Measurements from ENCODE around the gene FAM9C. TPM values are rescaled to one million over a fixed set of nuclear protein-coding genes. Genes with fewer than 3 reads are reported as not detected.

Gene FAM9C
- total RNA-seq, 1 donor from 2014 or later, result not detected

DNA sequence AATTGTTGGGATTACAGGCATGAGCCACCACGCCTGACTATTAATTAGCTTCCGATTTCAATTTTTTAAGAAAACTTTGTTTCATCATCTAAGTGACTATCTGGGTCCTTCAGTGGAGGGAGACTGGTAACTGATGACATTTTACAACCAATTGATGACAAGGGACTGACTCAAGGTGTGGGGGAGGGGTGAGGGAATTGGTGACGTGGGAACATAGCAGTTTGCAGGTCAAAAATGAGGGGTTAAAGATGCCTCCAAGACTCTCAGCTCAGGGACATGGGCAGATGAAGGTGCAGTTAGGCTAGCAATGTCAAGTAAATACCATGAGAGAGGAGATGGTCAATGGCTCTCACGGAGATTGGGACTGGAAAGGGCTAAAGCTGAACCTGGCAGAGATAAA, 5.7 kb upstream of the FAM9C start:
- no peak for DNase-seq (ENCODE audit: extremely low spot score, unreplicated experiment)
- TF ChIP-seq, protein P1, sequence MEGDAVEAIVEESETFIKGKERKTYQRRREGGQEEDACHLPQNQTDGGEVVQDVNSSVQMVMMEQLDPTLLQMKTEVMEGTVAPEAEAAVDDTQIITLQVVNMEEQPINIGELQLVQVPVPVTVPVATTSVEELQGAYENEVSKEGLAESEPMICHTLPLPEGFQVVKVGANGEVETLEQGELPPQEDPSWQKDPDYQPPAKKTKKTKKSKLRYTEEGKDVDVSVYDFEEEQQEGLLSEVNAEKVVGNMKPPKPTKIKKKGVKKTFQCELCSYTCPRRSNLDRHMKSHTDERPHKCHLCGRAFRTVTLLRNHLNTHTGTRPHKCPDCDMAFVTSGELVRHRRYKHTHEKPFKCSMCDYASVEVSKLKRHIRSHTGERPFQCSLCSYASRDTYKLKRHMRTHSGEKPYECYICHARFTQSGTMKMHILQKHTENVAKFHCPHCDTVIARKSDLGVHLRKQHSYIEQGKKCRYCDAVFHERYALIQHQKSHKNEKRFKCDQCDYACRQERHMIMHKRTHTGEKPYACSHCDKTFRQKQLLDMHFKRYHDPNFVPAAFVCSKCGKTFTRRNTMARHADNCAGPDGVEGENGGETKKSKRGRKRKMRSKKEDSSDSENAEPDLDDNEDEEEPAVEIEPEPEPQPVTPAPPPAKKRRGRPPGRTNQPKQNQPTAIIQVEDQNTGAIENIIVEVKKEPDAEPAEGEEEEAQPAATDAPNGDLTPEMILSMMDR (conservative IDR thresholded peaks at IDR 0.05), result no peak
- Mint-ChIP-seq H3K4me1 (ENCODE audit: unreplicated experiment) (peaks cover 11% of the 10 kb centered on the region), H3K27ac (no peak overlapping the region), H3K36me3 (peaks cover 4% of the 10 kb centered on the region), H3K9me3 (peaks cover 5% of the 10 kb centered on the region), H3K27me3 (no peaks in the 10 kb centered on the region), H3K4me3 (no peak overlapping the region)

DNA sequence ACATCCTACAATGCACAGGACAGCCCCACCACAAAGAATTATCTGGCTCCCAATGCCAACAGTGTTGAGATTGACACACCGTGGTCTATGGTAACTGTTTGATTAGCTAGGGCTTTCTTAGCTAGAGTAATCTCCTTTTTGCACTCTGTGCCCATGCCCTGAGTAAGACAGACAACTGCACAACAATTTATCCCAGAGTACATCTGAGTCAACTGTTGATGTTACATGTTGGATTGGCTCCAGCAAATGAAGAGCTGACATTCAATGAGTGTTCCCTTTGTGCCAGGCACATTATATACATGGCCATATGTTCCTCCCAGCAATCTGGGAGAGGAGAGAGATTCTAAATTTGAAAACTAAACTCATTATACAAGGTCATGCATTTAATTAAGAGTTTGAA, 3.9 kb upstream of the FAM9C start:
- Mint-ChIP-seq H3K36me3 (peaks cover 4% of the 10 kb centered on the region), H3K4me3 (no peak overlapping the region), H3K4me1 (ENCODE audit: unreplicated experiment) (peaks cover 11% of the 10 kb centered on the region), H3K27me3 (no peaks in the 10 kb centered on the region), H3K9me3 (peaks cover 5% of the 10 kb centered on the region), H3K27ac (no peak overlapping the region)
- TF ChIP-seq, protein P1 (conservative IDR thresholded peaks at IDR 0.05), result no peak
- no peak for DNase-seq (ENCODE audit: extremely low spot score, unreplicated experiment)

DNA sequence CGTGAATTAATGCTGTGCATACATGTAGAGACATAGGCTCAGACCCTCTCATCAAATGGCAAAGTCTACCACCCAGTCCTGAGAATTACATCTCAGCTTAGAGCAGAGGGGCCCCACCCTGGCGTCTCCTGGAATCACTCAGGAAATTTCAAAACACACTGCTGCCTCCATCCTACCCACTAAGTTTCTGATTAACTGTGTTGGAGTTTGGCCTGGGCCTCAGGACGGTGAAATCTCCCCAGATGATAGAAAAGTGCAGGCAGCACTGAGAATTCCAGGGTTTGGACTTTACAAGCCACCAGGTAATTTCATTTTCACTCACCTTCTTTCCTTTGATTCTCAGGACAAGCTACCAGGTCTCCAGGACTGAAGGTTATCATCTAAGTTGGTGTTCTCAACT, 3.3 kb upstream of the FAM9C start:
- Mint-ChIP-seq H3K27me3 (no peaks in the 10 kb centered on the region), H3K27ac (no peak overlapping the region), H3K36me3 (peaks cover 4% of the 10 kb centered on the region), H3K4me1 (ENCODE audit: unreplicated experiment) (peaks cover 16% of the 10 kb centered on the region), H3K9me3 (peaks cover 5% of the 10 kb centered on the region), H3K4me3 (no peak overlapping the region)
- DNase-seq (ENCODE audit: extremely low spot score, unreplicated experiment), result no peak
- TF ChIP-seq, protein P1 (conservative IDR thresholded peaks at IDR 0.05), result no peak

DNA sequence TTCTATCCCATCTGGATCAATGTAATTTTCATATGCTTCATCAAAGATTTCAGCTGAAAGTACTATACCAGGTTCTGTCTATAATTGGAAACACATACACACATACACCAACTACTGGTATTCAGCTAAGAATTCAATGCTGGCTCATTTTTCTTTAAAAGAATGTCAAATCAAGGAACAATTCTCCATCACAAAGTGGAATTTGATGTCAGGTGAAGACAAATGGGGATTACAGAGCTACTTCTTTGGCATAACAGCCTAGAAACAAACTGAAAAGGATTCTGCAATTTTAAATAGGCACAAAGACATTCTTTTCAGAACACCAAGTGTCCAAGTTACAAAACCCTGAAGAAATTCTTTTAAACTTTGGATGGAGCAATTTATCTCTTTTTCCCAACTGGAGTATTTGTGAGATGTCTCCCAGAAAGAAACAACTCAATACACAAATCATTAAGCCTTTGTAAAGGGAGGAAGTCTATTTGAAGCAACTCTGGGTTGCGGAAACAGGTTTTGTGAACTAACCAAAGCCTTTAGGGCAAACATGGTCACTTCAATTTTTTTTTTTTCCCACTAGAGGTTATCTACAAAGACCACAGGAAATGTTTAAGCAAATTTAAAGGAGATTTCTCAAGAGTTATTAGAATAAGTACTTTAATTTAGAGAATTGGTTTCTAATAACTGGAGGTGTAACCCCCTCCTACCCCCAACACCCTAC, 1.9 kb upstream of the FAM9C start:
- H3K27ac Mint-ChIP-seq, result peak overlapping the region; percentile 59
- TF ChIP-seq, protein P1 (conservative IDR thresholded peaks at IDR 0.05), result no peak
- peaks cover 4% of the 10 kb centered on the region for H3K36me3 Mint-ChIP-seq
- H3K4me3 Mint-ChIP-seq, result peak overlapping the region; percentile 14
- H3K27me3 Mint-ChIP-seq, result no peaks in the 10 kb centered on the region
- no peak for DNase-seq (ENCODE audit: extremely low spot score, unreplicated experiment)
- peaks cover under 1% of the 10 kb centered on the region for H3K9me3 Mint-ChIP-seq
- peaks cover 16% of the 10 kb centered on the region for H3K4me1 Mint-ChIP-seq (ENCODE audit: unreplicated experiment)

DNA sequence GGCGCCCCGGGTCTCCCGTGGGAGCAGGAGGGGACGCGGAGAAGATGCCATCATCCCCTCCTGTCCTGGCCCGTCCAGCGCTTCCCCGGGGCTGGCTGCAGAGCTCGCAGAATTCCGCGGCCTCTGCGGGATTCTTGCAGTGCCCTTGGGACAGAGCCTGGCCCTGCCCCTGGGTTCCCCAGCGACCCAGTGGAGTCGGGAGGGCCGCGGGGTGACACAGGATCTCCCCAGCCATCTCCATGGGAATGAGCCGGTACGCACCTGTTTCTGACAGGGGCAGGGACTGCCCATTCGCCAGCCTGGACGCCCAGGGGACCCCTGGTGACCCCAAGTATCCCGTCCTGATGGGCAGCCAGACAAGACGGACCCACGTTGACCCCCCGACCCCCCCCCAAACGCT, 482 bp downstream of the FAM9C start:
- Mint-ChIP-seq H3K27ac (no peak overlapping the region), H3K4me1 (ENCODE audit: unreplicated experiment) (peaks cover 16% of the 10 kb centered on the region), H3K36me3 (no peaks in the 10 kb centered on the region), H3K4me3 (no peak overlapping the region), H3K9me3 (no peaks in the 10 kb centered on the region), H3K27me3 (no peaks in the 10 kb centered on the region)
- TF ChIP-seq, protein P1 (conservative IDR thresholded peaks at IDR 0.05), result no peak
- no peak for DNase-seq (ENCODE audit: extremely low spot score, unreplicated experiment)

Measured in type B pancreatic cell (in vitro differentiated cells).